ENCODE results near the gene L2HGDH. TPM values are rescaled to one million over a fixed set of nuclear protein-coding genes. Genes with fewer than 3 reads are reported as not detected.

Gene L2HGDH
- total RNA-seq, 1 donor from 2014 or later = 4.2 TPM

- H3K4me3 ChIP-seq = no peak overlapping the region
- no peaks in the 10 kb centered on the region for H3K9me3 ChIP-seq
- DNase-seq (no peak), ATAC-seq (no peak)
- H3K27ac ChIP-seq = no peak overlapping the region
- TF ChIP-seq CTCF (IDR thresholded peaks at IDR 0.05) = no peak
- H3K36me3 ChIP-seq = peaks cover under 1% of the 10 kb centered on the region
- no peaks in the 10 kb centered on the region for H3K27me3 ChIP-seq (ENCODE audit: low read depth)
- no peaks in the 10 kb centered on the region for H3K4me1 ChIP-seq
- intact Hi-C loops (cut with DNase I) = no loop called here
These were observed 23.9 kb downstream of the L2HGDH start for GRCh38 chr14:50288146-50288545.

- ATAC-seq = no peak
- no peak overlapping the region for H3K27ac ChIP-seq
- H3K4me1 ChIP-seq = no peaks in the 10 kb centered on the region
- no peaks in the 10 kb centered on the region for H3K27me3 ChIP-seq (ENCODE audit: low read depth)
- H3K36me3 ChIP-seq = no peaks in the 10 kb centered on the region
- intact Hi-C loops (cut with DNase I) = no loop called here
- no peak overlapping the region for H3K4me3 ChIP-seq
- TF ChIP-seq CTCF (IDR thresholded peaks at IDR 0.05) = no peak
- H3K9me3 ChIP-seq = no peaks in the 10 kb centered on the region
- no peak for DNase-seq
These were observed 26.2 kb downstream of the L2HGDH start for GRCh38 chr14:50285861-50286260.

- peaks cover 3% of the 10 kb centered on the region for H3K36me3 ChIP-seq
- no peak for TF ChIP-seq CTCF (IDR thresholded peaks at IDR 0.05)
- ATAC-seq = no peak
- no peak overlapping the region for H3K27ac ChIP-seq
- no peak overlapping the region for H3K4me3 ChIP-seq
- intact Hi-C loops (cut with DNase I) = no loop called here
- H3K9me3 ChIP-seq = no peaks in the 10 kb centered on the region
- DNase-seq = no peak
- no peaks in the 10 kb centered on the region for H3K4me1 ChIP-seq
- no peaks in the 10 kb centered on the region for H3K27me3 ChIP-seq (ENCODE audit: low read depth)
These were observed 39.5 kb downstream of the L2HGDH start for GRCh38 chr14:50272498-50272897.

- intact Hi-C loops (cut with DNase I) = no loop called here
- DNase-seq = no peak
- no peak for TF ChIP-seq CTCF (IDR thresholded peaks at IDR 0.05)
These were observed 41.1 kb downstream of the L2HGDH start for GRCh38 chr14:50270932-50271331.

GRCh38 chr14:50265029-50265428, 47.0 kb downstream of the L2HGDH start:
- DNase-seq = no peak
- peaks cover 3% of the 10 kb centered on the region for H3K36me3 ChIP-seq
- H3K9me3 ChIP-seq = no peaks in the 10 kb centered on the region
- no peaks in the 10 kb centered on the region for H3K4me1 ChIP-seq
- H3K27ac ChIP-seq = no peak overlapping the region
- no peak overlapping the region for H3K4me3 ChIP-seq
- intact Hi-C loops (cut with DNase I) = no loop called here
- no peak for TF ChIP-seq CTCF (IDR thresholded peaks at IDR 0.05)
- ATAC-seq = no peak
- H3K27me3 ChIP-seq (ENCODE audit: low read depth) = no peaks in the 10 kb centered on the region

More at GRCh38 chr14:50270932-50271331, 41.1 kb downstream of the L2HGDH start:
- H3K4me3 ChIP-seq = no peak overlapping the region
- H3K27me3 ChIP-seq (ENCODE audit: low read depth) = no peaks in the 10 kb centered on the region
- peaks cover 3% of the 10 kb centered on the region for H3K36me3 ChIP-seq
- H3K27ac ChIP-seq = no peak overlapping the region
- H3K4me1 ChIP-seq = no peaks in the 10 kb centered on the region
- no peak for ATAC-seq
- H3K9me3 ChIP-seq = no peaks in the 10 kb centered on the region

GRCh38 chr14:50263321-50263720, 48.7 kb downstream of the L2HGDH start:
- Histone ChIP-seq H3K27me3 (ENCODE audit: low read depth) (no peaks in the 10 kb centered on the region), H3K27ac (no peak overlapping the region), H3K36me3 (no peaks in the 10 kb centered on the region), H3K9me3 (no peaks in the 10 kb centered on the region), H3K4me3 (no peak overlapping the region), H3K4me1 (no peaks in the 10 kb centered on the region)
- intact Hi-C loops (cut with DNase I) = no loop called here
- ATAC-seq (no peak), DNase-seq (no peak)
- no peak for TF ChIP-seq CTCF (IDR thresholded peaks at IDR 0.05)
